Panc1 (cell line): ENCODE measurements around the gene OR12D2. TPM values are rescaled to one million over a fixed set of nuclear protein-coding genes. Genes with fewer than 3 reads are reported as not detected.

Experiments used
- ATAC-seq: fragments of 200-7000 bp; cut with Tn5 transposase; 2 replicates; pipeline ENCODE4 v1.9.1; 2020; ENCODE audit warnings: mild to moderate bottlenecking, moderate library complexity
- BruUV-seq: library from RNA; stranded (reverse); fragments of 400-500 nt; replicated peaks from 2 replicates; lab custom pipeline; 2021; lab: Mats Ljungman, UMichigan
- CTCF ChIA-PET: fragments of 300-600 bp; sonication (Branson Sonifier 250); formaldehyde crosslinking; loops from one replicate; lab custom pipeline; 2022; ENCODE audit warnings: antibody characterized with exemption; lab: Charles Lee
- POLR2A ChIA-PET: fragments of 300-600 bp; sonication (Branson Sonifier 250); formaldehyde crosslinking; loops from one replicate; lab custom pipeline; 2022; ENCODE audit warnings: antibody characterized with exemption; lab: Charles Lee
- DNase-seq: peaks from one replicate; pipeline ENCODE4 v3.0.0-alpha.2; 2010; ENCODE audit warnings: low read depth, low spot score
- H3K27ac ChIP-seq: 2 replicates; pipeline ENCODE4 v1.5.1; 2011; ENCODE audit warnings: mild to moderate bottlenecking, low read length, inconsistent platforms
- H3K27me3 ChIP-seq: fragments of 200-500 bp; sonication (Bioruptor generic); 2 replicates; pipeline ENCODE4 v1.6.0; 2014; ENCODE audit warnings: low read length, inconsistent platforms; ENCODE audit not compliant: control insufficient read depth, insufficient read depth
- H3K36me3 ChIP-seq: fragments of 200-500 bp; sonication (Bioruptor generic); 2 replicates; pipeline ENCODE4 v1.5.1; 2014; ENCODE audit warnings: inconsistent platforms, mild to moderate bottlenecking, low read length, moderate library complexity; ENCODE audit not compliant: control insufficient read depth, insufficient read depth
- H3K4me1 ChIP-seq: 2 replicates; pipeline ENCODE4 v1.5.1; 2011; ENCODE audit warnings: inconsistent platforms, mild to moderate bottlenecking, low read length, moderate library complexity; ENCODE audit not compliant: control insufficient read depth, insufficient read depth
- H3K4me3 ChIP-seq, 2 experiments: 2 replicates each; pipeline ENCODE4 v1.5.1; 2011 to 2012; ENCODE audit warnings: low read depth in 2 of 2, low read length in 2 of 2, mild to moderate bottlenecking in 2 of 2, inconsistent platforms in 1 of 2, moderate library complexity in 1 of 2
- H3K9me3 ChIP-seq: fragments of 200-500 bp; sonication (Bioruptor generic); 2 replicates; pipeline ENCODE4 v1.5.1; 2014; ENCODE audit warnings: low read depth, mild to moderate bottlenecking, inconsistent platforms, low read length, moderate library complexity; ENCODE audit not compliant: control insufficient read depth, insufficient read depth
- POLR2AphosphoS5 ChIP-seq: IDR thresholded peaks from 2 replicates; pipeline ENCODE4 v1.6.1; 2012; ENCODE audit warnings: mild to moderate bottlenecking, low read depth, low read length, moderate library complexity
- REST ChIP-seq, 2 experiments: IDR thresholded peaks; 2 replicates each; pipeline ENCODE4 v1.6.1; 2011 to 2012; ENCODE audit warnings: low read depth in 2 of 2, control low read depth in 1 of 2, low read length in 1 of 2, mild to moderate bottlenecking in 1 of 2, moderate library complexity in 1 of 2; ENCODE audit not compliant: insufficient read depth in 1 of 2
- SIN3A ChIP-seq: IDR thresholded peaks from 2 replicates; pipeline ENCODE4 v1.6.1; 2012; ENCODE audit warnings: low read depth, mild to moderate bottlenecking, low read length, moderate library complexity, borderline replicate concordance; ENCODE audit not compliant: insufficient read depth
- TCF7L2 ChIP-seq: IDR thresholded peaks from 2 replicates; pipeline ENCODE4 v1.6.1; 2011; ENCODE audit warnings: mild to moderate bottlenecking, low read depth, low read length, inconsistent platforms
- in situ Hi-C: cut with HindIII; loops from 2 replicates; pipeline ENCODE4 v1.10.0; 2016; ENCODE audit warnings: low sequenced_read_pairs, low pct_unique_long_range_greater_than_20kb
- intact Hi-C: fragments of 100-400 bp; cut with micrococcal nuclease; formaldehyde crosslinking; loops from one replicate; pipeline ENCODE4 v1.10.0; 2022; ENCODE audit not compliant: unreplicated experiment
- total RNA-seq: library from RNA; stranded (reverse); gene quantifications from one replicate; pipeline ENCODE4 v1.2.1, GENCODE V29; 2021; ENCODE audit not compliant: unreplicated experiment
- TF ChIP-seq, protein P1 (sequence below): fragments of 450-650 bp; IDR thresholded peaks from 2 replicates; pipeline ENCODE4 v1.5.1; 2017; ENCODE audit warnings: mild to moderate bottlenecking

Gene OR12D2
- total RNA-seq, 1 experiment from 2014 or later: not detected

- Histone ChIP-seq H3K36me3 (no peaks in the 10 kb centered on the region), H3K4me3 (no peak overlapping the region), H3K9me3 (no peaks in the 10 kb centered on the region), H3K27ac (no peak overlapping the region), H3K27me3 (0 out of 2 replicates have a peak, but pooled peaks cover 6% of the 10 kb centered on the region), H3K4me1 (no peaks in the 10 kb centered on the region)
- ChIA-PET POLR2A (no interaction called here), CTCF (no interaction called here)
- in situ Hi-C loops (no loop called here), intact Hi-C loops (no loop called here)
- BruUV-seq: no TSS peak
- TF ChIP-seq, protein P1, sequence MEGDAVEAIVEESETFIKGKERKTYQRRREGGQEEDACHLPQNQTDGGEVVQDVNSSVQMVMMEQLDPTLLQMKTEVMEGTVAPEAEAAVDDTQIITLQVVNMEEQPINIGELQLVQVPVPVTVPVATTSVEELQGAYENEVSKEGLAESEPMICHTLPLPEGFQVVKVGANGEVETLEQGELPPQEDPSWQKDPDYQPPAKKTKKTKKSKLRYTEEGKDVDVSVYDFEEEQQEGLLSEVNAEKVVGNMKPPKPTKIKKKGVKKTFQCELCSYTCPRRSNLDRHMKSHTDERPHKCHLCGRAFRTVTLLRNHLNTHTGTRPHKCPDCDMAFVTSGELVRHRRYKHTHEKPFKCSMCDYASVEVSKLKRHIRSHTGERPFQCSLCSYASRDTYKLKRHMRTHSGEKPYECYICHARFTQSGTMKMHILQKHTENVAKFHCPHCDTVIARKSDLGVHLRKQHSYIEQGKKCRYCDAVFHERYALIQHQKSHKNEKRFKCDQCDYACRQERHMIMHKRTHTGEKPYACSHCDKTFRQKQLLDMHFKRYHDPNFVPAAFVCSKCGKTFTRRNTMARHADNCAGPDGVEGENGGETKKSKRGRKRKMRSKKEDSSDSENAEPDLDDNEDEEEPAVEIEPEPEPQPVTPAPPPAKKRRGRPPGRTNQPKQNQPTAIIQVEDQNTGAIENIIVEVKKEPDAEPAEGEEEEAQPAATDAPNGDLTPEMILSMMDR: no peak
- no peak for TF ChIP-seq SIN3A
- TF ChIP-seq REST (IDR thresholded peaks at IDR 0.05; ENCODE audit: insufficient read depth in 1 of 2, low read depth in 2 of 2, low read length in 1 of 2): no peak
- TF ChIP-seq POLR2AphosphoS5: no peak
- TF ChIP-seq TCF7L2: no peak
- no peak for DNase-seq
- no peak for ATAC-seq
These were observed 24.1 kb downstream of the OR12D2 start for GRCh38 chr6:29419516-29419915.

- in situ Hi-C loops: no loop called here
- Histone ChIP-seq H3K9me3 (no peaks in the 10 kb centered on the region), H3K4me1 (no peaks in the 10 kb centered on the region), H3K27ac (no peak overlapping the region), H3K36me3 (no peaks in the 10 kb centered on the region), H3K27me3 (no peaks in the 10 kb centered on the region; the same call in 1 of the 2 replicates), H3K4me3 (no peak overlapping the region)
- ATAC-seq (no peak), DNase-seq (no peak)
- intact Hi-C loops: no loop called here
- TF ChIP-seq TCF7L2: no peak
- no peak for TF ChIP-seq SIN3A
- TF ChIP-seq REST (IDR thresholded peaks at IDR 0.05; ENCODE audit: insufficient read depth in 1 of 2, low read depth in 2 of 2, low read length in 1 of 2): no peak
- no peak for TF ChIP-seq POLR2AphosphoS5
- TF ChIP-seq, protein P1: no peak
- POLR2A ChIA-PET: no interaction called here
- CTCF ChIA-PET: no interaction called here
- BruUV-seq: no TSS peak
These were observed 28.7 kb downstream of the OR12D2 start for GRCh38 chr6:29424168-29424567.
